Inflammatory macrophage (primary cell): ENCODE measurements around the gene KSR2.

Experiments used
- DNase-seq, 2 donors: peaks; one replicate each; pipeline ENCODE4 v3.0.0-alpha.2; 2020 to 2022

KSR2 gene

DNA sequence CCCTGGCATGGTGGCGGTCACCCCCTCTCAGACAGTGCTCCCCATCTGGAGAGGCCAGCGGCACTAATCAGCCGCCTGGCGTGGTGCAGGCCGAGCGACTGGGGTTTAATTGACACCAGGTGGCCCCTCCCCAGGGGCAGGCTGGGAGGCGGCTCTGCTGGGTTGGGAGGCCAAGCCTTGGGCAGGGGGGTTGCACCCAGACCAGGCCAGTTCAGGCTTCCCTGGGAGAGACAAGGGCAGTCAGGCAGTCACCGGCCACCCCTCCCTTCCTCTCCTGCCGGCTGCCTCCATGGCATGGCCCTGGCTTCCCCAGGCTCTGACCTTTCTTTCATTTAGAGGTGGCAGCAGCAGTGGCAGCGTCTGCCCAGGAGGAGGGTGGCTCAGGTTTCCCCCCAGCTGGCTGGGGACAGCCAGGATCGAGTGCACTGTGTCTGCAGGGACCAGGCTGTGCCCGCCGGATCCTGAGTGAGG, 529.2 kb downstream of the KSR2 start:
- no peak for DNase-seq

DNA sequence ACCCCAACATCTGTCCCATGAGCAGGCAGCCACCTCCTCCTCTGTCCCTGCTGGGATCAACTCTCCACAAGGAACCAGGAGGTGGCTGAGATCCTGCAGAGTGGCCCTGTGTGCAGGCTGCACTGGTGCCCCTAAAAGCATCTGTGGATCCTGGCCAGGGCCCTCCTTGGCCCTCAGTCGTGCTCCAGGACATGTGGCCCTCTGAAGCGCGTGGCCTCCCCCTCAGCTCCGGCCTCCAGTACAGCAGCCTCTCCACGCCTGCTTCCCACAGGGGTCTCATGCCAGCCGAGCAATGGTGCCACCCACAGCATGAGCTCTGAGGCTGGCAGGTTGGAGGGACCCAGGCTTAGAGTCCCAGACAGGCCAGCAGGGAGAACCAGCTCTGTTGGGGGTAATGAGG, 530.0 kb downstream of the KSR2 start:
- no peak for DNase-seq

DNA sequence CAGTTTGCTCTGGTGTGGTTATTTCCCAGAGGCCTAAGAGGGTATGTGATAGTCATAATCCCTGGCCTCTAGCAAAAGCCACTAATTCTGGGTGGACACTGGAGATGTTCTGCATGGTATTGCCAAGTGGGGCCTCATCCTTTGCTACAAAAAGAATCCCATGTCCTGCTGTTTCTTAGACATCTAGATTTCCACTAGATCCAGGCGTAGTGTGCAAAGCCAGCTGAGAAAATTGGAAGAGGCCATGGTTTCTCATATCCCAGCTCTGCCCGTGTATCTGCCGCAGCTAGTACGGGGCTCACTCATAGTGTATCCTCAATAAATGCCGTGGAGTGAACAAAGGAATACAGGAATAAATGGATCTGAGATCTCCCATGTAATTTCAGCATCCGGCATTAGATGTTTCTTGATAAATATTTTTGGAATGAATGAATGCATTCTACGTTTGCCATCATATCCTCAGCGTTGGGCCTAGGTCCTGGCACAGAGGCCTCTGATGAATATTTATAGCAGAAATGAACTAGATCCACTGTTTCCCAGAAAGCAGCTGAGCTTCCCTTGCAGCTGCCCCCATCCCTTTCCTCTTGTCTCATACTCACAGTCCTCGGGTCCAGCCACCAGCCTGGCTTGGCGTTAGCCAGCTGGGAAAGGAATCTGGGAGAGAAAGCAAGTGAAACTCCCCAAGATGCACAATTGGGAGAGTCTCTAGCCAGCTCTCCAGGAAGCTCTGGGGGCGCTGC, 531.1 kb downstream of the KSR2 start:
- DNase-seq: no peak

DNA sequence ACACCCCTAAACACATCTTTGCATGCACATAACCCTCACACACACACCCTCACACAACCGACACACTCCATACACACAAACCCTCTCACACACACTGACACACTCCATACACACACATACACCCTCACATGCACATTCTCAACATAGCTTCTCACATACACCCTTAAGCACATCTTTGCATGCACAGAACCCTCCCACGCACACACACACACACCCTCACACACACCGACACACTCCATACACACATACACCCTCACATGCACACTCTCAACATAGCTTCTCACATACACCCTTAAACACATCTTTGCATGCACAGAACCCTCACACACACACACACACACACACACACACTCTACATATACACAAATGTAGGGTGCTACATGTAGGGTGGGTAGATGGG, 534.9 kb downstream of the KSR2 start:
- no peak for DNase-seq

DNA sequence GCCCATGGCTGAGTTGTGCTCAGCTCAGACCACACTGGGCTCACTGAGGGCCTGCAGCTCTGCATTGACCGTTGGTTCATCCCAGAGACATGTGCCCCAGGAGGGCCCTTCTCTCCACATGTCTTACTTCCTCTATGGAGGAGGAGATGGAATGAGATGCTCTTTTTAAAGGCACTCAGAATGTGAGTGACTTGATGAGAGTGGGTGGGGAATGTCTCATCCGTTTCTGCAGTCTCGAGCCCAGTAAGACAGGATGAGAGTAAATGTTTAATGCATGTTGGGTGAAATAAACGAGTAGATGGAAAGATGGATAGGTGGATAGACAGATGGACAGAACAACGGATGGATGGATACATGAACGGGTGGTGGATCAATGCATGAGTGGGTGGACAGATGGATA, 538.5 kb downstream of the KSR2 start:
- no peak for DNase-seq

DNA sequence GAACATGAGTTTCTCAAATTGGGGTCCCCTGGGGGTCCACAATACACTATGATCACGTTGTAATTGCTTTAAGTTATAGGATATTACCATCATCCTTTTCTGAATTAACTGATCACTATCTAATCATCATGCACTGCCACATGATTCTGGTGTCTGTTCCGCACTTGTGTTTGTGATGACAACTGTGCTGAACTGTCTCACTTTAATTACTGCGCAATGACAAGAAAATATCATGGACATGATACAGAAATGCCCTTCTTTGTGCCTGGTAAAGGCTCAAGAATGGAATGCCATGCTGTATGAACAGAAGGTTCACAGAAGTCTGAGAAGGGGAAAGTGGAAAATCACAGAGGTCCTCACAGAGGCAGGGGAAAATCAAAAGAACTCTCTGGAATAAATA, 541.6 kb downstream of the KSR2 start:
- DNase-seq: no peak

DNA sequence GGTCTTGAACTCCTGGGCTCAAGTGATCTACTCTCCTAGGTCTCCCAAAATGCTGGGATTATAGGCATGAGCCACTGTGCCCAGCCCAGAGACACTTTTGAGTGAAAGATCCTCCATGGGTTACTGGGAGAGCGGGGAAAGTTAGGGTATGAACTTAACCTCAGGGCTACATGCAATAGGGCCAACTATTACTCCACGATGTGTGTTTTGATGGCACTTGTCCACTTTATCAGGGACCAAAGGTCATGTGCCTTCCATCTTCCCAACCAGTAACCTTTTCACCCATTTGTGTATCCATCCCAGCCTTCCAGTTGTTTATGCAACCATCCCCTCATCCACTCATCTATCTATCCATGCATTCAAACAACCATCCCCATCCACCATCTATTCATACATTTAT, 546.8 kb downstream of the KSR2 start:
- DNase-seq: no peak

DNA sequence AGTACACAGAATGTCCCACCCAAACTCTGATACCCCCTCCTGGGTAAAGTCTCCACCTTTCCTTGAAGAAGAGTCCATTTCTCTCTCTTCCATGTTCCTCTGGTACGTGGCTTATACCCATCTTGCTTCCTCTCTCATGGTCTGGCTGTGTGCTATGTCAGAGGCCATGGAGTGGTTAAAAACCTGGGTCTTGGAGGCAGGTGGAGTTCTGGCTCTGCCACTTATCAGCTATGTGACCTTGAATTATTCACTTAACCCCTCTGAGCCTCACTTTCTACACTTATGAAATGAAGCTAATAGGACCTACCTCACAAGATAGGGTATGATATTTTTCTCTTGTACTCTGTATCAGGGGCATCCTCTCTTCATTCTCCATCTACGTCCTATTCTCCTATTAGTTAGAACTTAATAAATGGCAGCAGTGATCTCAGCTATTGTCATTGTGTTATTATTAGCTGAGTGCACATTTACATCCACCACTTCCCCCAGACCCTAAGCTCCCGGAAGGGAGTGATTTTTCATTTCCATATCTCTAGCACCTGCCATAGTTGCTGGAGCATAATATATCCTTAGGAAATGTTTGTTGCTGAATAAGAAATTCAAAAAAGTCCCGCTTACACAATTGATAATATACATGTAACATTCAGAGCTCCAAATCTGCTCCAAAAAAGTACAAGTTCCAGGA, 547.6 kb downstream of the KSR2 start:
- DNase-seq: no peak

DNA sequence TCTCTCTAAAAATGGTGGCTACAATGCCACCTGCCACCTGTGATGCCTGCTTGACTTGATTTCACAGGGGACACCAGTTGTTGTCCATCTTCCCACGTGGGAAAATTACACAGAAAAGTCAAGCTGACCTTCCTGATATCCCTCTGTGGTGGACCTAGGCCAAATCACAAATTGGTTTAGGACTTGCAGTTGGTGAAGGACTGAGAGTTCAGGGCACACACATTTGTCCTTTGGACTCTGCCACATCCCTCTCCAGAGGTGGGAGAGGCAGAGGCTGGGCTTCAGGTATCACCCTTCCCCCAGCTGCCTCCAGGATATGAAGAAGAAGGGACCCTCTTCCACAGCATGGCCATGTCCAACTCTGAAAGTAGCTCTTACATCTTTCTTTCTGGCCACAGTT, 551.8 kb downstream of the KSR2 start:
- DNase-seq: no peak

DNA sequence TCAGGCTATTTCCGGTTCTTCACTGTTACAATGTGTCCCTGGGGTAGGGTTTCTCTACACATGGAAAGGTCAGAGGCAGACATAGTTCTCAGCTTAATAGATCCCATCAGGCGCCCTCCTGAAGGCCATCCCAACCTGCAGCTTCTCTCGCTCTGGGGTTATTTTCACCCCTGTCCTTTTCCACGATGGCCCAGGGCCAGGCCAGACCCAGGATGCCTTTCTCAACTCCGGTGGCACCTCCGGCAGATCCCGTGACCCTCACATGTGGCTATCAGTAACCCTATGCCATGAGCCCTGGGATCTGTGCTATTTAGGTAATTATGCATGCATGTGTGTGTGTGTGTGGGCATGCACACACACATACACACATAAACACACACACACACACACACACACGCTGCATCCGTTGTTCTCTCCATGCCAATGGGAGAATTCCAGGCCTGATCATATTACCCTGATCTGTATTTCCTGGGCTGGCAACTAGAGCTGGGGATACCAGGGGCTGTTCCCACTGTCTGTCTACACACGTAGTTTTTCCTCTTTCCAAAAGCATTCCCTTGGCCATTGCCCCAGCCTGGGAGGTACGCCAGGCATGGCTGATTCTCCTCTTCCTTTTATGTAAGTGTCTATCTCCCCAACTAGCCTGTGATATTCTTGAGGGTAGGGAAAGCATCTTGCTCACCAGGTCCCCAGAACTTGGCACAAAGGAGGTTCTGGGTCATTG, 556.2 kb downstream of the KSR2 start:
- no peak for DNase-seq

DNA sequence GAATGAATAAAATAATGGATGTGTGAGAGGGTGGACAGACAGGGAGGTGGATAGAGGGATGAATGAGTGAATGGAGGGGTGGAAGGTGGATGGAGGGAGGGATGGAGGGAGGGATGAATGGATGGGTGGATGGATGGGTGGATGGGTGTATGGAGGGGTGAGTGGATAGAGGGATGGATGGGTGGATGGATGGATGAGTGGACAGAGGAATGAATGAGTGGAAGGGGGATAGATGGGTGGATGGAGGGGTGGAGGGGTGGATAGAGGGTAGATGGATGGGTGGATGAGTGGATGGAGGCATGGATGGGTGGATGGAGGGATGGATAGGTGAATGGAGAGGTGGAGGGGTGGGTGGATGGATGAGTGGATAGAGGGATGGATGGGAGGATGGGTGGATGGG, 559.5 kb downstream of the KSR2 start:
- no peak for DNase-seq

DNA sequence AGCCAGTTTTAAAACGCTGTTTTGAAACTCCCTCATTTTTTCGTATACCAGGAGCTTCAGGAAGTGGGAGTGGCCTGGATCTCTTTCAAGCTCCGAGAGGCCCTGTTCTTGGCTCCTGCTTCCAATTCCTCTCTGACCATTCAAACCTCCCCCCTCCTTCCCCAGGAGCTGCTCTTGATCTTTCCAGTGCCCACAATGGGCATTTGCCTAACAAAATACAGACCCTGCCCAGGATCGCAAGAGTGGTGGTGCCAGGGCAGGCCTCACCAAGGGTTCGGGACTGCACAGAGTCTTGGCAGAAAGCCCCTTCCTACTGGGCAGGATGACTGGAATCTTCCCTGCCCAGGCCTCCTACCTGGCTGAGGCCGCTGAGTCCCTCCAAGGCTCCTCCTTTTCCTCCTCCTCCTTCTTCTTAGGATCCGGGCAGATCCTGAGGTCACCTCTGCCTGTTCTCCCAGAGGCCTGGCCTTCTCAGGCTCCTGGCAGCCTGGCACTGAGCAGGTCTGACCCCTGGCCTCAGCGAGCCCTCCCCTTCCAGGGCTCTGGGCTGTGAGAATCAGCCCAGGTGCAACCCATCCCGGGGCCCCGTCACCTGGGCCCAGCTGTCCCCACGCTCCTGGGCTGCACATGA, 560.5 kb downstream of the KSR2 start:
- no peak for DNase-seq

DNA sequence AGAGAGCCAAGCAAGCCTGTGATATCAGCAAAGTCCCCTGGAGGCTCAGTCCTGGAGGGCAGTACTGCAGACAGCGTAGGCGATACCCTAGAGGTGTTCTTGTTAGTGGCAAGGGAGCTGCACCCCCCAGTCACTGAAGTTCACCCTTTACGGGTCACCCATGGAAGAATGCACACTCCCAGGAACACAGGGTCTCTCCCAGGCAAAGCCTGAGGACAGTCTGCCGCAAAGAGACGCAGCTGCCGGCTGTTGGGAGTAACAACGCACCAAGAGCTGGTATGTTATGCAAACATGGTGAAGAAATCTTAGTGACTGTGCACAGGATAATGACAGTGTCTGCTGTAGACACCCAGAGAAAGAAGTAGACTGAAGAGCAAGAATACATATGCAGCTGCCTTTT, 563.9 kb downstream of the KSR2 start:
- DNase-seq: no peak

DNA sequence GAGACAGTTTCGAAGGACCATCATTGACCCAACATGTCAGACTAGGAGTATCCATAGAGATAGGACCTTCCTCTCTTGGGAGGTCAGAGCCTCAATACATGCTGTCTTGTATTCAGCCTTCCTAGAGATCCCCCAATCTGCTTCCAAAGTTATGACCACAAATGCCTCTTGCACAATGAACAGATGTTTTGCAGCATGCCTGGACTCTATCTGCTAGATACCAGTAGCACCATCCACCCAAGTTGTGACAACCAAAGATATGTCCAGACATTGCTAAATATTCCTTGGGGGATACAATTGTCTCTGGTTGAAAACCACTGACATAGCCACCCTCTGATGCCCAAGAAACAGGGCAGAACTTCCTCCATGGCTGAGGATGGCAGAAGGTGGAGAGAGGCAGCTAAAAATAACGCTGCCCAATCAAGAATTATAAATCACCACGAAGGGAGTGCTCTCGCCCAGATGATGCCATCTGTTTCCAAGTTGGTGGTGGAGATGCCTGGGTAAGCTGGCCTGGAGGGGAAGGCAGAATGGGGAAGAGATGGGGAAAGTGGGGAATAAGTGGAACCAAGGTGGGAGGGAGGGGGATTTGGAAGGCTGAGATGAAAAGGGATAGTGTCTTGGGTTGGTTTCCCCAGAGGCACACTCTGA, 564.5 kb downstream of the KSR2 start:
- no peak for DNase-seq

DNA sequence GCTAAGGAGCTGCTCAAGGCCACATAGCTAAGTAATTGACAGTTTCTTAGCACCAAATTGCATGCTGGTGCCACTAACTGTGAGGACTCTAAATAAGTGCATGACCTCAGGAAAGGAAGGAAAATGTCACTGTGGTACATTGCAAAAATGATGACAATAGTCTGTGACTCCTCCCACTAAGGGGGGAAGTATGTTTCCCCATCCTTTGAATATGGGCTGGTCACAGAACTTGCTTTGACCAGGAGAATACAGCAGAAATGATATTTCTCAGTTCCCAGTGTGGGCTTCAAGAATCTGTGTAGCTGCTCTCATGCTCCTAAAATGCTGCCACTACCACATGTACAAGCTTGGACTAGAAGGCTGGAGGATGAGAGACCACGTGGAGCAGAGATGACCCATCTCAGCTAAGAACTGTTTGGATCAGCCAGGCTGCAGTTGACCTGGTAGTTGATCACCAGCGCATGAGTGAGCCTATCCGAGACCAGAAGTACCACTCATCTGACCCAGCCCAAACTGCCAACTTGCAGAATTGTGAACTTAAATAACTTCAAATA, 565.1 kb downstream of the KSR2 start:
- no peak for DNase-seq
